ENCODE measurements around the gene OMA1.

- no peak for TF ChIP-seq CTCF (conservative IDR thresholded peaks at IDR 0.05 in 1 of 2, IDR thresholded peaks at IDR 0.05 in 1 of 2; ENCODE audit: extremely low read depth in 1 of 2, insufficient read depth in 1 of 2, low read depth in 1 of 2, low read length in 2 of 2)
- no peak for TF ChIP-seq EZH2 (IDR thresholded peaks at IDR 0.05; ENCODE audit: borderline replicate concordance, low read length)
Measured at GRCh38 chr1:58451560-58452191, 94.8 kb downstream of the OMA1 start.

Data from mammary epithelial cell (primary cell).